Immature natural killer cell (primary cell): ENCODE measurements around the gene INSYN1. TPM values are rescaled to one million over a fixed set of nuclear protein-coding genes. Genes with fewer than 3 reads are reported as not detected.
"Not testable (repeated sequence)": the region's sequence is repeated elsewhere in the genome, so short reads cannot be mapped to it uniquely, and the experiment has no call there.

ENCODE experiments used
- DNase-seq, 3 donors: peaks; one replicate each; pipeline ENCODE4 v3.0.0; 2022; ENCODE audit warnings: mixed read lengths in 1 of 3
- H3K27ac Mint-ChIP-seq, 6 donors: one replicate each; pipeline ENCODE4 v1.8.0; 2020; ENCODE audit warnings: mixed read lengths in 6 of 6, mild to moderate bottlenecking in 5 of 6, inconsistent platforms in 4 of 6, moderate library complexity in 3 of 6
- H3K27me3 Mint-ChIP-seq, 3 donors: one replicate each; pipeline ENCODE4 v1.8.0; 2020 to 2021; ENCODE audit warnings: low read depth in 3 of 3, mild to moderate bottlenecking in 3 of 3, mixed read lengths in 3 of 3, moderate library complexity in 3 of 3, inconsistent platforms in 1 of 3
- H3K36me3 Mint-ChIP-seq, 3 donors: one replicate each; pipeline ENCODE4 v1.8.0; 2020; ENCODE audit warnings: mixed read lengths in 3 of 3, inconsistent platforms in 2 of 3, mild to moderate bottlenecking in 2 of 3
- H3K4me1 Mint-ChIP-seq, 2 donors: one replicate each; pipeline ENCODE4 v1.8.0; 2020; ENCODE audit warnings: inconsistent platforms in 2 of 2, mild to moderate bottlenecking in 2 of 2, mixed read lengths in 2 of 2, moderate library complexity in 1 of 2
- H3K4me3 Mint-ChIP-seq, 5 donors: one replicate each; pipeline ENCODE4 v1.8.0; 2020; ENCODE audit warnings: mild to moderate bottlenecking in 5 of 5, mixed read lengths in 5 of 5, inconsistent platforms in 3 of 5, moderate library complexity in 3 of 5
- H3K9me3 Mint-ChIP-seq, 6 donors: one replicate each; pipeline ENCODE4 v1.8.0; 2020; ENCODE audit warnings: mild to moderate bottlenecking in 6 of 6, mixed read lengths in 6 of 6, inconsistent platforms in 4 of 6, moderate library complexity in 3 of 6
- polyA plus RNA-seq, 3 donors: library from polyadenylated mRNA; unstranded; fragments of 300-500 nt; fragmentation: Illumina TruSeq; gene quantifications; one replicate each; pipeline ENCODE4 v1.2.3, GENCODE V29; 2021

INSYN1 gene
- polyA plus RNA-seq, 3 donors from 2014 or later, result not detected

DNA sequence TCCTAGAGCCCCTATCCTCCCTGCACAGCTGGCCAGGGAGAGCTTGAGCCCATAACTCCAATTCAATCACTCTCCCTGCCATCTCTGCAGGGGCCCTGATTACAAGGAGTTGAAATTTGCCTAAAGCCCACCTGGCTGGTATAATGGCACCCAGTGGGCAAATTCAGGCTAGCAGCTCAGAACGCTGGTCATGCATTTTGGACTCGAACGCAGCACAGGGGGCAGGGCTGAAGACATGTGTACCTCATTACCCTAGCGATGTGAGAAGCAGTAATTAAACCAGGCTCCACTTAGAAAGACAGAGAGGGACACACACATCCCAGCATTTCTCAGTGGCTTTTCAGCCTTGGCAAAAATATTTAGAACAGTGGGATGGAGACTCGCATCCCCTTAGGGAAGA is 3.2 kb downstream of the INSYN1 start:
- Mint-ChIP-seq H3K27ac (no peak overlapping the region), H3K9me3 (peaks cover 0 to 2% (median 0%) of the 10 kb centered on the region in 6 donors), H3K27me3 (peaks cover 9 to 26% (median 16%) of the 10 kb centered on the region in 3 donors), H3K4me3 (no peak overlapping the region), H3K4me1 (no peaks in the 10 kb centered on the region), H3K36me3 (no peaks in the 10 kb centered on the region)
- DNase-seq, result no peak

DNA sequence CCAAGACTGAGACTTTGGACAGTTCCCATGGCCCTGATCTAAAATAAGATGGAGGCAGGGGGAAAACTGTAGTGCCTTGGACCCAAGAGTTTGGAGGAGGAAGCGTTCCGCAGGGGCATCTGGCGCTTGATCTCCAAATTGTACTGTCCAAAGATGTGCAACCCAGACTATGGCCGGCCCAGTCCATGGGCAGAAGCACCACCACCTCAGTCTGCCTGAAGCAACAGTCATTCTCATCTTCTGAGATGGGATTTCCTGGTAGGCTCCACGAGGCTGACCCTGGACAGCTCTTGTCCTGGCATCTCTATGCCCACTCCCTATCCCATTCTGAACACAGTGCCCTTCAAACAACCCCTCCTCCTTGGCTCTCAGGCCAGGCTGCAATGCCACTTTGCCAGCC is 3.6 kb downstream of the INSYN1 start:
- no peak overlapping the region for H3K27ac Mint-ChIP-seq
- peaks cover 0 to 2% (median 0%) of the 10 kb centered on the region in 6 donors for H3K9me3 Mint-ChIP-seq
- no peaks in the 10 kb centered on the region for H3K36me3 Mint-ChIP-seq
- H3K27me3 Mint-ChIP-seq, result peaks cover 9 to 22% (median 14%) of the 10 kb centered on the region in 3 donors
- H3K4me3 Mint-ChIP-seq, result no peak overlapping the region
- no peaks in the 10 kb centered on the region for H3K4me1 Mint-ChIP-seq
- DNase-seq, result no peak

DNA sequence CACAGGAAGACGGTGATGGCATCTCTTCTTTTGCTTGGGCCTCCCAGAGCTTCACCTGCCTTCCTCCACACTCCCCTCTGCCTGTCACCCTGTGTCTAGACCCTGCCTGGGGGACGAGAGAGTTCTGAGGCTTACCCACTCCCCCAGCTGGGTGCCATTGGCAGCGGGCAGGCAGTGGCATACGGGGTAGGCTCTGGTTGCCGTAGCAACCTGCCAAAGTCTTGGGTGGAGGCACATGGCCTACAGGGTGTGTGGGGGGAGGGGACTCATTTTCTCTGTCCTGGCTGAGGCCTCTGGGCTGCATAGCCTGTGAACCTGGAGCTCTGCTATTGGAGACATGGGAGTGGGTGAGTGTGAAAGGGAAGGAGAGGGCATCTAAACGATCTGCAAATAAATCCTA is 4.4 kb downstream of the INSYN1 start:
- no peaks in the 10 kb centered on the region for H3K9me3 Mint-ChIP-seq
- H3K4me3 Mint-ChIP-seq, result no peak overlapping the region
- H3K4me1 Mint-ChIP-seq, result no peaks in the 10 kb centered on the region
- no peak overlapping the region for H3K27ac Mint-ChIP-seq
- DNase-seq, result no peak
- no peaks in the 10 kb centered on the region for H3K36me3 Mint-ChIP-seq
- peaks cover 7 to 14% (median 12%) of the 10 kb centered on the region in 3 donors for H3K27me3 Mint-ChIP-seq

DNA sequence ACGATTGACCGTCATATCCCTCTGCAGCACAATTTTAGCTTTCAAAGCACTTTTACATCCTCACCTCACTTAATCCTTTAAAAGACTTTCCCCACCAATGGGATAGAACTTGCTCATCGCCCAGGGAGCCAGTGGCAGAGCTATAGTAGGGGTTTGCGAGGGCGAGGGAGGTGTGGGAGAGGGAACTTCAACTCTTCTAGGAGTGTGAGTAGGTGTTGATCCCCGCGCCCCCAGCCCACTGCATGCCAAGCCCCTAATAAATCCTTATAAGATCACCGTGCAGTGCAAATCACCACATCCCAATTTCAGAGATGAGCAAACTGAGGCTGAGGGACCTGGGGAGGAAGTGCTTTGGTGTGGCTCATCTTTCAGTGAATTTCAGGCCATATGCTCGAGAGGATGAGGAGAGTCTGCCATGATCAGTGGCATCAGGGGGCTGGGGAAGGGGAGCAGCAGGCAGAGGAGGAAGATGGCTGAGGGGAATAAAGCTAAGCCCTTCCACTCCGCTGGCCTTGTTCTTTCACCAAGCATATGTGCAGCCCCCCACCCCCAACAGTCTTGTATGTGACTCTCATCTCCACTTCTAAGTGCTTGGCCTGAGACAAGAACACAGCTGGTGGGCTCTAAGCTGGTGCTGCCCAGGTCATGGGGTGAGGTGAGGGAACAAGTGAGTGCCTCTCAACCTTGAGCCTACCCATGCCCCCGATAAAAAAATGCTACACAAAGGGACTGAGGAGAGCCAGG is 5.1 kb downstream of the INSYN1 start:
- Mint-ChIP-seq H3K4me1 (no peaks in the 10 kb centered on the region), H3K27me3 (peaks cover 6 to 13% (median 12%) of the 10 kb centered on the region in 3 donors)

DNA sequence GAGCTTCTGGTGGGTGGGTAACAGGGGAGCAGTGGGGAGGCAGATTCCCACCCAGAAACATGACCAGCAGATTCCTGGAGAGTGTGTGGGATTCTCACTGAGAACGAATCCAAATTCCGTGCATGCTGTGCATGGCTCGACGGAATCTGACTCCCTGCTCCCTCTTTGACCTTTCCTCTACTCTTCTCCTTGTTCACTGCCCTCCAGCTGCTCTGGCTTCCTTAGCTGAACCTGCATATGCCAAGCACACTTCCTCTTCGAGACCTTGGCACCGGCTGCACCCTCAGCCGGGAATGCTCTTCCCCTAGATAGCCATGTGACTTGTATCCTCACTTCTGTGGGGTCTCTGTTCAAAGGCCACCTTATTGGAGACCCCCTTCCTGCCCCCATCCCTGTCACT is 6.3 kb downstream of the INSYN1 start:
- Mint-ChIP-seq H3K9me3 (no peaks in the 10 kb centered on the region), H3K4me3 (no peak overlapping the region), H3K4me1 (no peaks in the 10 kb centered on the region), H3K36me3 (no peaks in the 10 kb centered on the region), H3K27ac (no peak overlapping the region), H3K27me3 (peaks cover 6 to 17% (median 12%) of the 10 kb centered on the region in 3 donors)
- no peak for DNase-seq

More for the DNA sequence above, 5.1 kb downstream of the INSYN1 start:
- Mint-ChIP-seq H3K9me3 (no peaks in the 10 kb centered on the region), H3K27ac (no peak overlapping the region), H3K4me3 (no peak overlapping the region), H3K36me3 (no peaks in the 10 kb centered on the region)
- no peak for DNase-seq

DNA sequence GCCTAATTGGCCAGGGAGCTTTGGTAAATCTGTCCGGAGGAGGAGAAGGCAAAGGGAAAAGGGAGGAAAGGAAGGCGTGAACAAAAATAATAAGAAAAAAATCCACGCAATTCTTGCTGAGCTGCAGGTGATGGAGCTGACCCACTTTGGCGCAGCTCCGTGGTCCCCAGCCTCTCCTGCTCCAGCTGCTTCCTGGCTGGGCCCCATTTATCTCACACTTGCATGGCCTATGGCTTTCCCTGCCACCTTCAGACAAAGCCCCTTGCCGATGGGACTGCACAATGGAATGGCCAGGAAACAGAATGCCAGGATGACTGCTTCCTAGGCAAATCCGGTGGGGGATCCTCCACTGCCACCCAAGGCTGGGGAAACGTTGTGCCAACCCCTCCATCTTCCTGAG is 6.9 kb downstream of the INSYN1 start:
- H3K36me3 Mint-ChIP-seq, result no peaks in the 10 kb centered on the region

DNA sequence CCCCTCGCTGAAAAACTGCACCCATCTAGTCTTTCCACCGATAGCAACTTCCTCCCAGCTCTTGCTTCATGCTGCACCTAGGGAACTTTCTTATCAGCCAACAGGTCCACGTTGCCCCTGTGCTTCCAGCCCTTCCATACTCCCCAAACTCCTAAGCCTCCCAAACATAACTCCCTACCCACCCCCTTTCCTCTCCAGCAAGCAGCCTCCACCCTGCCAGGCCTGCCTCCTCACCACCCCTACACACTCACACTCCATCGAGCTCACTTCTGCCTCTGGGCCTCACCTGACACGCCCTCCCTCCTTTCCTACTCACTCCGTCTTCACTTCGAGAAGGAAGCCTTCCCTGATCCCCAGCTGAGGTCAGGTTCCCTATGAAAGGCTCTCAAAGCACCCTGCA is 8.1 kb downstream of the INSYN1 start:
- Mint-ChIP-seq H3K27ac (no peak overlapping the region), H3K9me3 (no peaks in the 10 kb centered on the region), H3K27me3 (peaks cover 4 to 8% (median 8%) of the 10 kb centered on the region in 3 donors), H3K36me3 (no peaks in the 10 kb centered on the region), H3K4me3 (no peak overlapping the region), H3K4me1 (no peaks in the 10 kb centered on the region)
- no peak for DNase-seq

More for the DNA sequence above, 6.9 kb downstream of the INSYN1 start:
- Mint-ChIP-seq H3K4me1 (no peaks in the 10 kb centered on the region), H3K27me3 (peaks cover 4 to 17% (median 12%) of the 10 kb centered on the region in 3 donors), H3K4me3 (no peak overlapping the region), H3K27ac (no peak overlapping the region), H3K9me3 (no peaks in the 10 kb centered on the region)
- DNase-seq, result no peak

DNA sequence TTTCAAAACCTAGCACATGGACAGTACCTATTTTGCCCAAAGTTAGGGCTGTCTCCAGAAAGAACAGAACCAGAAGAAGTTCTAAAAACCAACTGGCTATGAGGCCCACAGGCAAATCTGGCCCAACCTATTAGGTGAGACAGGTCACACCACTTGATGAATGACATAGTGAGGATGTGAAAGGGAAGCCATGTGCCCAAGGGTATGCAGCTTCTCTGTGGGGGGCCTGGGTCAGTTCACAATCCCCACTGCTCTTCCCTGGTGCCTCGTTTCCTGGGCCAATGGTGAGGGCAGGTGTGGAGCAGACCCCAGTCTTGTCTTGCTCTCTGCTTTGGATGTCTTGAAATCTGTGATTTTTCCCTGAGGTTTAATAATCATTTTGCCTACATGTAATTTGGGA is 8.9 kb downstream of the INSYN1 start:
- DNase-seq, result no peak
- no peaks in the 10 kb centered on the region for H3K4me1 Mint-ChIP-seq
- peaks cover 4 to 6% (median 5%) of the 10 kb centered on the region in 3 donors for H3K27me3 Mint-ChIP-seq
- H3K9me3 Mint-ChIP-seq, result no peaks in the 10 kb centered on the region
- H3K36me3 Mint-ChIP-seq, result no peaks in the 10 kb centered on the region
- no peak overlapping the region for H3K4me3 Mint-ChIP-seq
- no peak overlapping the region for H3K27ac Mint-ChIP-seq

DNA sequence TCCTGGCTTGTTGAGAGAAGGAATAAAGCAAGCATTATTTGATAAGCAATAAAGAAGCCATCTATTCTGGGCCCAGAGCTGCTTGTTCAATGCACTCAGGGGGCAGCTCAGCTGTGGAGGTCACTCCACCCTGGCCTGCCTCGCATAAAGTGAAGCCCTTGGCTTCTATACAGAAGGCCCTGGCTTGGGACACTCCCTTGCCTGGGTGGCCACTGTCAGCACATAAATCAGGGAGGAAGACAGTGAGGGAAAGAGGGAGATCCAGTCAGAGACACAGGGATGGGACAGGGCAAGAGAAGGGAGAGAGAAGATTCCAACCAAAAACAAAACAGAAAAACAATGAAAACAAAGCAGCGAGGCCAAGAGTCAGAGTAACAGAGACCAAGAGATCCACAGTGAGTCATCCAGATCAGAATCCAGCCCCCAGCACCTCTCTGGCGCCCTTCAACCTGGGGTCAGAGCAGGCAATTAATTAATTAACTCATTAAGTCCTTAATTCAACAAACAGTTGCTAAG is 11.8 kb downstream of the INSYN1 start:
- Mint-ChIP-seq H3K27me3 (peaks cover 3 to 7% (median 5%) of the 10 kb centered on the region in 3 donors), H3K4me3 (no peak overlapping the region), H3K4me1 (no peaks in the 10 kb centered on the region), H3K27ac (no peak overlapping the region), H3K36me3 (no peaks in the 10 kb centered on the region), H3K9me3 (no peaks in the 10 kb centered on the region)
- no peak for DNase-seq

DNA sequence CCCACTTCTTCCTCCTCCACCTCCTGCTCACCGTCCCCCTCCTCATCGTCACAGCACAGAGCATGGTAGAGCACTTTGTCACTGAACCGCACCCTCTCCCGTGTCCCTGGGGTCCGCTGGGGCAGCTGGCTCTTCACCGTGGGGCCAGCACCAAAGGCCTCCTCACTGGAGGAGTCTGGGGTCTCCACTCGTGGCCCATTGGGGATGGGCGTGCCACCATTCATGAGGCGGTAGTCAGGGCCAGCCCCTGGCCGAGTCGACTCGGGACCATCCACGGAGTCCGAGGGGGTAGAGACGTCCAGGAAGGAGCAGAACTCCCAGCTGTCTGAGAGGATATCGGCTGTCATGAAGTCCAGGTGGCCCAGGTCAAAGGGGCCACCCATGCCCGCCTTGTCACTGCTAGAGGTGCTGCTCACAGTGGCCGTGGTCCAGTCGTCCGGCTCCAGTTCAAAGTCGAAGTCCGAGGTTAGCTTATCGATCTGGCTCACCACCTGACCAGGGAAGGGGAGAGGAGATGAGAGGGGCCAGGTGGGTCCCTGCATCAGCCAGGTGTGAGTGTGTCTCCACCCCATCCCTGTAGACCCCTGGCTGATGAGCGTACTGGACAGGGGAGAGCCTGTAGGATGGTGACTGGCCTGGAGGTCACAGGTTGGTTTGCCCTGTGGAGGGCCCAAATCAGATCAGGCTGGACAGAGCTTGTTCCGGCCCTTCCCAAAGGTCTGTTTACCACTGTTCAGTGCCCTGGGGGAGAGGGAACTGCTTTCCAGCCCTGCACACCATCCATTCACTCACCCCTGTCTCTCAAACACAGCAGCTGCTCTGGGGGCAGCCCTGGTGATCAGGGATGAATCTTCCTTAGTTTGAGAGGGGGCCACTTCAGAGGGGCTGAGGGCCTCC is 12.8 kb downstream of the INSYN1 start:
- no peaks in the 10 kb centered on the region for H3K36me3 Mint-ChIP-seq

DNA sequence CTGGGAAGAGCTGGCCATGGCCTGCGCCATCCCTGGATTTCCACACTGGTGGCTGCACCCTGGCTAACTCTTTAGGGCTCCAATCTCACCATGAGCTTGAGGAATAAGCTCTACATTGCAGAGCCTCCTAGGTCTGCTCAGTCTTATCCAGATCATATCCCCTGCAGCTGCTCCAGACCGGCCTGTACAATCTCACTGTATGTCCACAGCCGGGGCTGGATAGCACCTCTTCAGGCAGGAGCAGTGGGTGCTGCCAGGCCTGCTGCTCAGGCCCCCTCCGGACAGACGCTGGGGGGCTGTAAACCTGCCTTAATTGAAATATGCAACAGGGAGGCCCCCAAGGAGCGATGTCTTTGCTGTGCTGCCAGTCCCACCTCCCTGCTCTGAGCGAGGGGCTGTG is 15.6 kb downstream of the INSYN1 start:
- Mint-ChIP-seq H3K36me3 (no peaks in the 10 kb centered on the region), H3K4me3 (no peak overlapping the region), H3K27ac (no peak overlapping the region), H3K4me1 (no peaks in the 10 kb centered on the region), H3K27me3 (peaks cover 3 to 12% (median 3%) of the 10 kb centered on the region in 3 donors), H3K9me3 (no peaks in the 10 kb centered on the region)
- no peak for DNase-seq

More for the DNA sequence above, 12.8 kb downstream of the INSYN1 start:
- DNase-seq, result no peak
- Mint-ChIP-seq H3K4me3 (no peak overlapping the region), H3K4me1 (no peaks in the 10 kb centered on the region), H3K27me3 (peaks cover 5 to 9% (median 6%) of the 10 kb centered on the region in 3 donors), H3K9me3 (no peaks in the 10 kb centered on the region), H3K27ac (no peak overlapping the region)

DNA sequence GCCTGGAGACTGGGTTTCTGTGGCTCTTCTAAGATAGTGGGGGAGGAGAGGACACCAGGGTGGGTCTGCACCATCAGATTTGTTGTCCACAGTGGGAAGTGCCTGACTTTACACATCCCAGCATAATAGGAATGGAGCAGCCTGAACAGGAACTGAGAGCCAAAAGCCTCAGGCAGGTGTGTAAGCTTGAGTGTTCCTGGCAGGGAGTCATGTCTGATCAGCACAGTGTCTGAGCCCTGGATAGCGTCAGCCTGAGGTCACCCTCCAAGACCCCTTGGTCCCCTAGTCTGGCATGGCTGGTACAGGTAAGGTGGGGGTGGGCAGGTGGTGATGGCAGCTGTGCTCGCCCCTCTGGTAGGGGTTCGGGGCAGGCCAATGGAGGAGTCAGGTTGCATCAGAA is 20.2 kb downstream of the INSYN1 start:
- Mint-ChIP-seq H3K4me3 (no peak overlapping the region), H3K4me1 (no peaks in the 10 kb centered on the region), H3K36me3 (no peaks in the 10 kb centered on the region), H3K9me3 (no peaks in the 10 kb centered on the region), H3K27me3 (peaks cover under 1 to 10% (median 3%) of the 10 kb centered on the region in 3 donors), H3K27ac (no peak overlapping the region)
- no peak for DNase-seq

DNA sequence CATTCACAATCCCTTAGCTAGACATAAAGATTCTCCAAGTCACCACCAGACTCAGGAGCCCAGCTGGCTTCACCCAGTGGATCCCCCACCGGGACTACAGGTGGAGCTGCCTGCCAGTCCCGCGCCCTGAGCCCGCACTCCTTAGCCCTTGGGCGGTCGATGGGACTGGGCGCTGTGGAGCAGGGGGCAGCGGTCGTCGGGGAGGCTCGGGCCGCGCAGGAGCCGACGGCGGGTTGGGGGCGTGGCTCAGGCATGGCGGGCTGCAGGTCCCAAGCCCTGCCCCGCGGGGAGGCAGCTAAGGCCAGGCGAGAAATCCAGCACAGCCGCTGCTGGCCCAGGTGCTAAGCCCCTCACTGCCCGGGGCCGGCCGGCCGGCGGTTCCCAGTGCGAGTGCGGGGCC is 21.1 kb downstream of the INSYN1 start:
- not testable (repeated sequence) for H3K4me3 Mint-ChIP-seq, H3K4me1 Mint-ChIP-seq, H3K9me3 Mint-ChIP-seq, H3K36me3 Mint-ChIP-seq, H3K27ac Mint-ChIP-seq, DNase-seq
- H3K27me3 Mint-ChIP-seq, result peaks cover 0 to 10% (median 3%) of the 10 kb centered on the region in 3 donors
